ENCODE measurements around the gene DCD. TPM values are rescaled to one million over a fixed set of nuclear protein-coding genes. Genes with fewer than 3 reads are reported as not detected.

DCD gene
- total RNA-seq, 1 donor from 2014 or later = not detected

GRCh38 chr12:54629925-54630324 lies 18.2 kb downstream of the DCD start:
- peak; percentile 53 for DNase-seq (ENCODE audit: extremely low spot score, unreplicated experiment)
- Mint-ChIP-seq H3K27me3 (ENCODE audit: unreplicated experiment) (peaks cover 15% of the 10 kb centered on the region), H3K4me3 (ENCODE audit: unreplicated experiment) (no peak overlapping the region), H3K4me1 (ENCODE audit: unreplicated experiment) (no peaks in the 10 kb centered on the region), H3K27ac (ENCODE audit: unreplicated experiment) (no peak overlapping the region), H3K9me3 (ENCODE audit: unreplicated experiment) (peaks cover 4% of the 10 kb centered on the region), H3K36me3 (ENCODE audit: unreplicated experiment) (no peaks in the 10 kb centered on the region)
- no peak for TF ChIP-seq CTCF (IDR thresholded peaks at IDR 0.05)

GRCh38 chr12:54628186-54628846 lies 19.8 kb downstream of the DCD start:
- Mint-ChIP-seq H3K4me1 (ENCODE audit: unreplicated experiment) (no peaks in the 10 kb centered on the region), H3K27me3 (ENCODE audit: unreplicated experiment) (peaks cover 26% of the 10 kb centered on the region), H3K9me3 (ENCODE audit: unreplicated experiment) (peaks cover 4% of the 10 kb centered on the region), H3K4me3 (ENCODE audit: unreplicated experiment) (no peak overlapping the region), H3K27ac (ENCODE audit: unreplicated experiment) (no peak overlapping the region), H3K36me3 (ENCODE audit: unreplicated experiment) (no peaks in the 10 kb centered on the region)
- no peak for TF ChIP-seq CTCF (IDR thresholded peaks at IDR 0.05)
- peak; percentile 54 for DNase-seq (ENCODE audit: extremely low spot score, unreplicated experiment)

- H3K27ac Mint-ChIP-seq (ENCODE audit: unreplicated experiment) = no peak overlapping the region
- H3K4me3 Mint-ChIP-seq (ENCODE audit: unreplicated experiment) = no peak overlapping the region
- DNase-seq (ENCODE audit: extremely low spot score, unreplicated experiment) = peak; percentile 25
- peaks cover 4% of the 10 kb centered on the region for H3K9me3 Mint-ChIP-seq (ENCODE audit: unreplicated experiment)
- H3K36me3 Mint-ChIP-seq (ENCODE audit: unreplicated experiment) = no peaks in the 10 kb centered on the region
- no peaks in the 10 kb centered on the region for H3K4me1 Mint-ChIP-seq (ENCODE audit: unreplicated experiment)
- peaks cover 32% of the 10 kb centered on the region for H3K27me3 Mint-ChIP-seq (ENCODE audit: unreplicated experiment)
- no peak for TF ChIP-seq CTCF (IDR thresholded peaks at IDR 0.05)
Measured at GRCh38 chr12:54627304-54627703, 20.9 kb downstream of the DCD start.

GRCh38 chr12:54625598-54625997 lies 22.6 kb downstream of the DCD start:
- peak; percentile 19 for DNase-seq (ENCODE audit: extremely low spot score, unreplicated experiment)
- Mint-ChIP-seq H3K27me3 (ENCODE audit: unreplicated experiment) (peaks cover 44% of the 10 kb centered on the region), H3K4me1 (ENCODE audit: unreplicated experiment) (no peaks in the 10 kb centered on the region), H3K4me3 (ENCODE audit: unreplicated experiment) (no peak overlapping the region), H3K36me3 (ENCODE audit: unreplicated experiment) (no peaks in the 10 kb centered on the region), H3K9me3 (ENCODE audit: unreplicated experiment) (peaks cover 4% of the 10 kb centered on the region), H3K27ac (ENCODE audit: unreplicated experiment) (no peak overlapping the region)
- no peak for TF ChIP-seq CTCF (IDR thresholded peaks at IDR 0.05)

- DNase-seq (ENCODE audit: extremely low spot score, unreplicated experiment) = no peak
- Mint-ChIP-seq H3K36me3 (ENCODE audit: unreplicated experiment) (no peaks in the 10 kb centered on the region), H3K4me1 (ENCODE audit: unreplicated experiment) (no peaks in the 10 kb centered on the region), H3K27me3 (ENCODE audit: unreplicated experiment) (peaks cover 46% of the 10 kb centered on the region), H3K4me3 (ENCODE audit: unreplicated experiment) (no peak overlapping the region), H3K27ac (ENCODE audit: unreplicated experiment) (no peak overlapping the region), H3K9me3 (ENCODE audit: unreplicated experiment) (peaks cover 4% of the 10 kb centered on the region)
- TF ChIP-seq CTCF (IDR thresholded peaks at IDR 0.05) = no peak
Measured at GRCh38 chr12:54624315-54625279, 23.6 kb downstream of the DCD start.
